ENCODE data around the gene TROAP. TPM values are rescaled to one million over a fixed set of nuclear protein-coding genes. Genes with fewer than 3 reads are reported as not detected.
A peak's percentile ranks its signal among the peaks of the same experiment; 100 is the strongest.

Gene TROAP
- total and polyA plus RNA-seq, 9 of the 15 experiments (the other 6 are each of a cell fraction or from before 2014, with no cell fraction given) = 46.4 to 171 (median 59.8) TPM

- TF ChIP-seq CBX8 (IDR thresholded peaks at IDR 0.05; ENCODE audit: borderline replicate concordance, extremely low read depth, low read depth, low read length, poor library complexity, severe bottlenecking) (no peak), JUNB (CRISPR knock-in tag; conservative IDR thresholded peaks at IDR 0.05) (no peak), TAF7 (tag; IDR thresholded peaks at IDR 0.05) (no peak), CBFB (CRISPR knock-in tag; IDR thresholded peaks at IDR 0.05) (no peak; the same call in 1 of the 2 replicates), MYC (IDR thresholded peaks at IDR 0.05; ENCODE audit: low read depth, low read length) (0 out of 2 replicates have a peak, but pooled peaks have one; percentile 15), MYC (CRISPR knock-in tag; IDR thresholded peaks at IDR 0.05; ENCODE audit: borderline replicate concordance, low read depth) (no peak), TAF1 (IDR thresholded peaks at IDR 0.05; ENCODE audit: control insufficient read depth, extremely low read depth, insufficient read depth, low read length, severe bottlenecking) (no peak), POLR3G (IDR thresholded peaks at IDR 0.05; ENCODE audit: extremely low read depth, insufficient read length, insufficient replicate concordance) (no peak), NRF1 (conservative IDR thresholded peaks at IDR 0.05 in 1 of 2, IDR thresholded peaks at IDR 0.05 in 1 of 2) (peak; percentile 74 to 77), ZC3H11A (IDR thresholded peaks at IDR 0.05; ENCODE audit: low read depth, low read length) (no peak), WHSC1 (IDR thresholded peaks at IDR 0.05; ENCODE audit: low read length) (no peak), ILK (tag; IDR thresholded peaks at IDR 0.05; ENCODE audit: borderline replicate concordance, low read depth) (no peak), RBFOX2 (IDR thresholded peaks at IDR 0.05; ENCODE audit: low read depth, low read length) (peak; percentile 77), PHF8 (IDR thresholded peaks at IDR 0.05; ENCODE audit: borderline replicate concordance, low read length) (peak; percentile 40; the same call in 1 of the 2 replicates), MLX (CRISPR knock-in tag; conservative IDR thresholded peaks at IDR 0.05) (no peak), ZNF280B (CRISPR knock-in tag; IDR thresholded peaks at IDR 0.05) (no peak), HLTF (IDR thresholded peaks at IDR 0.05) (no peak), ZNF717 (CRISPR knock-in tag; IDR thresholded peaks at IDR 0.05) (no peak), SAFB (IDR thresholded peaks at IDR 0.05; ENCODE audit: borderline replicate concordance, low read depth, low read length) (0 out of 2 replicates have a peak, but pooled peaks have one; percentile 13)
- TF ChIP-seq, protein P1, sequence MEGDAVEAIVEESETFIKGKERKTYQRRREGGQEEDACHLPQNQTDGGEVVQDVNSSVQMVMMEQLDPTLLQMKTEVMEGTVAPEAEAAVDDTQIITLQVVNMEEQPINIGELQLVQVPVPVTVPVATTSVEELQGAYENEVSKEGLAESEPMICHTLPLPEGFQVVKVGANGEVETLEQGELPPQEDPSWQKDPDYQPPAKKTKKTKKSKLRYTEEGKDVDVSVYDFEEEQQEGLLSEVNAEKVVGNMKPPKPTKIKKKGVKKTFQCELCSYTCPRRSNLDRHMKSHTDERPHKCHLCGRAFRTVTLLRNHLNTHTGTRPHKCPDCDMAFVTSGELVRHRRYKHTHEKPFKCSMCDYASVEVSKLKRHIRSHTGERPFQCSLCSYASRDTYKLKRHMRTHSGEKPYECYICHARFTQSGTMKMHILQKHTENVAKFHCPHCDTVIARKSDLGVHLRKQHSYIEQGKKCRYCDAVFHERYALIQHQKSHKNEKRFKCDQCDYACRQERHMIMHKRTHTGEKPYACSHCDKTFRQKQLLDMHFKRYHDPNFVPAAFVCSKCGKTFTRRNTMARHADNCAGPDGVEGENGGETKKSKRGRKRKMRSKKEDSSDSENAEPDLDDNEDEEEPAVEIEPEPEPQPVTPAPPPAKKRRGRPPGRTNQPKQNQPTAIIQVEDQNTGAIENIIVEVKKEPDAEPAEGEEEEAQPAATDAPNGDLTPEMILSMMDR (IDR thresholded peaks at IDR 0.05 in 2 of 3, conservative IDR thresholded peaks at IDR 0.05 in 1 of 3; ENCODE audit: insufficient read depth in 2 of 3, low read depth in 1 of 3, low read length in 3 of 3) = peak; percentile 35 to 66 (median 45); a peak in 5 of 6 replicates
Observed at GRCh38 chr12:49296836-49297694, 26.0 kb upstream of the TROAP start (continued).

Data from K562 (cell line).